WTC11 (cell line): ENCODE data around the gene DDI2. TPM values are rescaled to one million over a fixed set of nuclear protein-coding genes. Genes with fewer than 3 reads are reported as not detected.

ENCODE experiments used
- ATAC-seq: fragments of 200-7000 bp; cut with Tn5 transposase; 2 replicates; pipeline ENCODE4 v1.10.0; 2021; ENCODE audit warnings: mild to moderate bottlenecking, moderate library complexity
- CTCF ChIA-PET: fragments of 300-600 bp; sonication (Branson Sonifier 250); formaldehyde crosslinking; loops from one replicate; lab custom pipeline; 2021; ENCODE audit warnings: antibody characterized with exemption; lab: Charles Lee
- POLR2A ChIA-PET: fragments of 350-600 bp; sonication (Branson Sonifier 250); formaldehyde crosslinking; loops from one replicate; lab custom pipeline; 2021; ENCODE audit warnings: antibody characterized with exemption; lab: Charles Lee
- DNase-seq: peaks from one replicate; pipeline ENCODE4 v3.0.0; 2021; ENCODE audit warnings: low spot score
- H3K27ac Mint-ChIP-seq: 2 replicates; pipeline ENCODE4 v1.8.0; 2021; ENCODE audit warnings: mixed read lengths
- H3K27me3 Mint-ChIP-seq: 2 replicates; pipeline ENCODE4 v1.8.0; 2021; ENCODE audit warnings: low read depth, mild to moderate bottlenecking, moderate library complexity, mixed read lengths
- H3K36me3 Mint-ChIP-seq: 2 replicates; pipeline ENCODE4 v1.8.0; 2021; ENCODE audit warnings: mixed read lengths
- H3K4me1 Mint-ChIP-seq: 2 replicates; pipeline ENCODE4 v1.8.0; 2022; ENCODE audit warnings: mixed read lengths
- H3K4me3 Mint-ChIP-seq: 2 replicates; pipeline ENCODE4 v1.8.0; 2021; ENCODE audit warnings: mild to moderate bottlenecking, moderate library complexity, mixed read lengths
- H3K9me3 Mint-ChIP-seq: 2 replicates; pipeline ENCODE4 v1.8.0; 2021; ENCODE audit warnings: mixed read lengths
- HMGA2 ChIP-seq: fragments of 250-450 bp; sonication (Bioruptor Pico); IDR thresholded peaks from 2 replicates; pipeline ENCODE4 v1.4.0; 2021; ENCODE audit warnings: mild to moderate bottlenecking, moderate library complexity
- JUN ChIP-seq: sonication (generic); formaldehyde crosslinking; IDR thresholded peaks from 2 replicates; pipeline ENCODE4 v1.8.0; 2023; ENCODE audit warnings: mild to moderate bottlenecking, missing genetic modification reagents
- MXD4 ChIP-seq: fragments of 250-450 bp; sonication (Bioruptor Pico); IDR thresholded peaks from 2 replicates; pipeline ENCODE4 v1.8.0; 2021; ENCODE audit warnings: mild to moderate bottlenecking, moderate library complexity, borderline replicate concordance
- NFE2L1 ChIP-seq: sonication (generic); formaldehyde crosslinking; IDR thresholded peaks from 2 replicates; pipeline ENCODE4 v1.8.1; 2023; ENCODE audit warnings: missing genetic modification reagents
- PRRX2 ChIP-seq: fragments of 250-450 bp; sonication (Bioruptor Pico); IDR thresholded peaks from 2 replicates; pipeline ENCODE4 v1.8.0; 2021; ENCODE audit warnings: mild to moderate bottlenecking
- TCF7 ChIP-seq: sonication (generic); formaldehyde crosslinking; IDR thresholded peaks from 2 replicates; pipeline ENCODE4 v1.8.0; 2022; ENCODE audit warnings: mild to moderate bottlenecking, low read depth, missing genetic modification reagents, moderate library complexity
- ZNF121 ChIP-seq: sonication (generic); formaldehyde crosslinking; IDR thresholded peaks from 2 replicates; pipeline ENCODE4 v1.8.0; 2023; ENCODE audit warnings: missing genetic modification reagents
- ZNF232 ChIP-seq: sonication (generic); formaldehyde crosslinking; IDR thresholded peaks from 2 replicates; pipeline ENCODE4 v1.8.0; 2022; ENCODE audit warnings: mild to moderate bottlenecking, missing genetic modification reagents
- ZNF416 ChIP-seq: fragments of 250-450 bp; sonication (Bioruptor Pico); IDR thresholded peaks from 2 replicates; pipeline ENCODE4 v1.9.0; 2021; ENCODE audit warnings: mild to moderate bottlenecking, inconsistent platforms
- total RNA-seq: library from RNA; stranded (reverse); gene quantifications from 3 replicates; pipeline ENCODE4 v1.2.3, GENCODE V29; 2021
- TF ChIP-seq, protein P1 (sequence below): fragments of 250-450 bp; sonication (Bioruptor Pico); IDR thresholded peaks from 2 replicates; pipeline ENCODE4 v1.9.0; 2021; ENCODE audit warnings: mild to moderate bottlenecking, borderline replicate concordance
- TF ChIP-seq, protein P2 (sequence below): sonication (generic); formaldehyde crosslinking; IDR thresholded peaks from 2 replicates; pipeline ENCODE4 v1.8.1; 2022; ENCODE audit warnings: mild to moderate bottlenecking, moderate library complexity, missing genetic modification reagents
- TF ChIP-seq, protein P3 (sequence below): sonication (generic); formaldehyde crosslinking; IDR thresholded peaks from 2 replicates; pipeline ENCODE4 v1.8.0; 2022; ENCODE audit warnings: mild to moderate bottlenecking, missing genetic modification reagents
- TF ChIP-seq, protein P4 (sequence below): sonication (generic); formaldehyde crosslinking; IDR thresholded peaks from 2 replicates; pipeline ENCODE4 v1.8.0; 2023; ENCODE audit warnings: missing genetic modification reagents
- TF ChIP-seq, protein P5 (sequence below): sonication (generic); formaldehyde crosslinking; conservative IDR thresholded peaks from 2 replicates; pipeline ENCODE4 v1.8.1; 2022; ENCODE audit warnings: mild to moderate bottlenecking, missing genetic modification reagents
- TF ChIP-seq, protein P6 (sequence below): sonication (generic); formaldehyde crosslinking; IDR thresholded peaks from 2 replicates; pipeline ENCODE4 v1.8.0; 2023; ENCODE audit warnings: missing genetic modification reagents, mild to moderate bottlenecking, borderline replicate concordance

The DDI2 gene
- total RNA-seq, 1 experiment from 2014 or later, result 34.2 TPM

DNA sequence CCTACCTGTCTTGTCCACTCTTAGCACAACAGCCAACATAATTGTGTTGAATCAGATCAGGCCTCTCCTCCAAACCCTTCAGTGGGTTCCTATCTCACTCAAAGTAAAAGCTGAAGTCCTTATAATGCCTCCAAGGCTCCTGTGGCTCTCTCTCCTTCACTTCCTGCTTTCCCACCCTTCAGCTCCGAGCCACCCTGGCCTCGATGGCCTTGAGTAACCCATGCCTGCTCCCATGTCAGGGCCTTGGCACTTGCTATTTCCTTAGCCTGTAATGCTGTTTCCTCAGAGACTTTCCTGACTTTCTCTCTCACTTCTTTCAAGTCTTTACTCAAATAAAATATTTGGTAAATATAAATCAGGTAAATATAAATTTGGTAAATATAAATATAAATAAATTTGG lies 58.8 kb downstream of the DDI2 start:
- ATAC-seq, result no peak
- Mint-ChIP-seq H3K4me3 (no peak overlapping the region), H3K9me3 (peaks cover 13% of the 10 kb centered on the region), H3K36me3 (peaks cover 11% of the 10 kb centered on the region), H3K27me3 (0 out of 2 replicates have a peak, but pooled peaks cover 4% of the 10 kb centered on the region), H3K27ac (no peak overlapping the region), H3K4me1 (peaks cover 2% of the 10 kb centered on the region)
- no peak for DNase-seq
- peak; percentile 40; the same call in 1 of the 2 replicates for TF ChIP-seq HMGA2 (CRISPR knock-in tag)
- no peak for TF ChIP-seq ZNF416 (CRISPR knock-in tag)
- CTCF ChIA-PET, result interaction anchor here (0.8 kb wide), 1 partner anchor 66 kb away, joined by 3 read pairs; no protein-coding TSS in a partner anchor
- POLR2A ChIA-PET, result no interaction called here

DNA sequence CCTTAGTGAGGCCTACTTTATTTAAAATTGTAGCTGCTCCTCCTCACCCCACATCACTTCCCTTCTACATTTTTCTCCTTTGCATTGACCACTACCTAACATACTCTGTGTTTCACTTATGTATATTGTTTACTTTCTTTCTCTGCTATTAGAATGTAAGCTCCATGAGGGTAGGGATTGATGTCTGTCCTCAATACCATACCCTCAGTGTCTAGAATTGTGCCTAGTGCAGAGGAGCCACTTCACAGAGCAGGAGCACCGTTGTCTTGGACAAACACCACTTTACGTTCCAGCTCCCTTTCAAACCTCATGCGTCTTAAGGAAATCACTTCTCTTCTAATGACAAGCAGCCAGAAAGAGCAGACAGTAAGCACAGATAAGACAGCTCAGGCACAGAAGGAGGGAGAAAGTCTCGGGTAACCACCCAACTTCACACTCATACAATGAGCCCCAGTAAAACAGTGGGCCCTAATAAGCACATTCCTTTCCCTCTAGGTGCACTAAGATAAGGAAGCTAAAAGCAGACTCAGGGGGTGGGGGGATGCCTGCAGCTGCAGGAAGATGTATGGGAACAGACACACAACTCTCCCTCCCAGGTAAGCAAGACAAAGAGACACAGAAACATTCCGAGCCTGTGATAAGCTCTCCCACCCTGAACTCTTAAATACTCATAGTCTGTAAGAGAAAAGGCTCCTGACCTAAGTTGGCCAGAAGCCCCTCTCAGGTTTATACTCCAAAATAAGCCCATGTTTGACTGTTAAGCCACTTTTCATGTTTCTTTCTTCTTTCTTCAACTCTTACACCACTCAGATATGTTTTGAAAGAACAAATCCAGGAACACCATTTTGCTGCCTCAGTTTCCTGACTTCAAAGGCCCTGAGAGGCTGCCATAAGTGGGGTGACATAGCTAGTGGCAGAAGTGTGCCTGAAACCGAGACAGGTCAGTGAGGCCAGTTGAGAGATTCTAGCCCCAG lies 59.7 kb downstream of the DDI2 start:
- H3K4me3 Mint-ChIP-seq, result no peak overlapping the region
- CTCF ChIA-PET, result interaction anchor here (0.8 kb wide), 1 partner anchor 65 kb away, joined by 3 read pairs; no protein-coding TSS in a partner anchor
- peaks cover 11% of the 10 kb centered on the region for H3K36me3 Mint-ChIP-seq
- H3K27ac Mint-ChIP-seq, result no peak overlapping the region
- peaks cover 13% of the 10 kb centered on the region for H3K9me3 Mint-ChIP-seq
- no peak for DNase-seq
- ATAC-seq, result no peak
- H3K27me3 Mint-ChIP-seq, result 0 out of 2 replicates have a peak, but pooled peaks cover 4% of the 10 kb centered on the region
- TF ChIP-seq, protein P1, sequence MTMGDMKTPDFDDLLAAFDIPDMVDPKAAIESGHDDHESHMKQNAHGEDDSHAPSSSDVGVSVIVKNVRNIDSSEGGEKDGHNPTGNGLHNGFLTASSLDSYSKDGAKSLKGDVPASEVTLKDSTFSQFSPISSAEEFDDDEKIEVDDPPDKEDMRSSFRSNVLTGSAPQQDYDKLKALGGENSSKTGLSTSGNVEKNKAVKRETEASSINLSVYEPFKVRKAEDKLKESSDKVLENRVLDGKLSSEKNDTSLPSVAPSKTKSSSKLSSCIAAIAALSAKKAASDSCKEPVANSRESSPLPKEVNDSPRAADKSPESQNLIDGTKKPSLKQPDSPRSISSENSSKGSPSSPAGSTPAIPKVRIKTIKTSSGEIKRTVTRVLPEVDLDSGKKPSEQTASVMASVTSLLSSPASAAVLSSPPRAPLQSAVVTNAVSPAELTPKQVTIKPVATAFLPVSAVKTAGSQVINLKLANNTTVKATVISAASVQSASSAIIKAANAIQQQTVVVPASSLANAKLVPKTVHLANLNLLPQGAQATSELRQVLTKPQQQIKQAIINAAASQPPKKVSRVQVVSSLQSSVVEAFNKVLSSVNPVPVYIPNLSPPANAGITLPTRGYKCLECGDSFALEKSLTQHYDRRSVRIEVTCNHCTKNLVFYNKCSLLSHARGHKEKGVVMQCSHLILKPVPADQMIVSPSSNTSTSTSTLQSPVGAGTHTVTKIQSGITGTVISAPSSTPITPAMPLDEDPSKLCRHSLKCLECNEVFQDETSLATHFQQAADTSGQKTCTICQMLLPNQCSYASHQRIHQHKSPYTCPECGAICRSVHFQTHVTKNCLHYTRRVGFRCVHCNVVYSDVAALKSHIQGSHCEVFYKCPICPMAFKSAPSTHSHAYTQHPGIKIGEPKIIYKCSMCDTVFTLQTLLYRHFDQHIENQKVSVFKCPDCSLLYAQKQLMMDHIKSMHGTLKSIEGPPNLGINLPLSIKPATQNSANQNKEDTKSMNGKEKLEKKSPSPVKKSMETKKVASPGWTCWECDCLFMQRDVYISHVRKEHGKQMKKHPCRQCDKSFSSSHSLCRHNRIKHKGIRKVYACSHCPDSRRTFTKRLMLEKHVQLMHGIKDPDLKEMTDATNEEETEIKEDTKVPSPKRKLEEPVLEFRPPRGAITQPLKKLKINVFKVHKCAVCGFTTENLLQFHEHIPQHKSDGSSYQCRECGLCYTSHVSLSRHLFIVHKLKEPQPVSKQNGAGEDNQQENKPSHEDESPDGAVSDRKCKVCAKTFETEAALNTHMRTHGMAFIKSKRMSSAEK, result no peak
- TF ChIP-seq, protein P2, sequence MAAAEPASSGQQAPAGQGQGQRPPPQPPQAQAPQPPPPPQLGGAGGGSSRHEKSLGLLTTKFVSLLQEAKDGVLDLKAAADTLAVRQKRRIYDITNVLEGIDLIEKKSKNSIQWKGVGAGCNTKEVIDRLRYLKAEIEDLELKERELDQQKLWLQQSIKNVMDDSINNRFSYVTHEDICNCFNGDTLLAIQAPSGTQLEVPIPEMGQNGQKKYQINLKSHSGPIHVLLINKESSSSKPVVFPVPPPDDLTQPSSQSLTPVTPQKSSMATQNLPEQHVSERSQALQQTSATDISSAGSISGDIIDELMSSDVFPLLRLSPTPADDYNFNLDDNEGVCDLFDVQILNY (CRISPR knock-in tag), result no peak
- TF ChIP-seq PRRX2 (CRISPR knock-in tag), result no peak
- TF ChIP-seq, protein P3, sequence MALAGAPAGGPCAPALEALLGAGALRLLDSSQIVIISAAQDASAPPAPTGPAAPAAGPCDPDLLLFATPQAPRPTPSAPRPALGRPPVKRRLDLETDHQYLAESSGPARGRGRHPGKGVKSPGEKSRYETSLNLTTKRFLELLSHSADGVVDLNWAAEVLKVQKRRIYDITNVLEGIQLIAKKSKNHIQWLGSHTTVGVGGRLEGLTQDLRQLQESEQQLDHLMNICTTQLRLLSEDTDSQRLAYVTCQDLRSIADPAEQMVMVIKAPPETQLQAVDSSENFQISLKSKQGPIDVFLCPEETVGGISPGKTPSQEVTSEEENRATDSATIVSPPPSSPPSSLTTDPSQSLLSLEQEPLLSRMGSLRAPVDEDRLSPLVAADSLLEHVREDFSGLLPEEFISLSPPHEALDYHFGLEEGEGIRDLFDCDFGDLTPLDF (CRISPR knock-in tag), result no peak
- TF ChIP-seq, protein P4, sequence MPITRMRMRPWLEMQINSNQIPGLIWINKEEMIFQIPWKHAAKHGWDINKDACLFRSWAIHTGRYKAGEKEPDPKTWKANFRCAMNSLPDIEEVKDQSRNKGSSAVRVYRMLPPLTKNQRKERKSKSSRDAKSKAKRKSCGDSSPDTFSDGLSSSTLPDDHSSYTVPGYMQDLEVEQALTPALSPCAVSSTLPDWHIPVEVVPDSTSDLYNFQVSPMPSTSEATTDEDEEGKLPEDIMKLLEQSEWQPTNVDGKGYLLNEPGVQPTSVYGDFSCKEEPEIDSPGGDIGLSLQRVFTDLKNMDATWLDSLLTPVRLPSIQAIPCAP (CRISPR knock-in tag), result no peak
- TF ChIP-seq NFE2L1 (CRISPR knock-in tag), result no peak
- no peak for TF ChIP-seq ZNF121 (CRISPR knock-in tag)
- TF ChIP-seq JUN (CRISPR knock-in tag), result no peak
- TF ChIP-seq, protein P5, sequence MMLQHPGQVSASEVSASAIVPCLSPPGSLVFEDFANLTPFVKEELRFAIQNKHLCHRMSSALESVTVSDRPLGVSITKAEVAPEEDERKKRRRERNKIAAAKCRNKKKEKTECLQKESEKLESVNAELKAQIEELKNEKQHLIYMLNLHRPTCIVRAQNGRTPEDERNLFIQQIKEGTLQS (CRISPR knock-in tag), result no peak
- TF ChIP-seq TCF7 (CRISPR knock-in tag), result no peak
- TF ChIP-seq ZNF232 (CRISPR knock-in tag), result no peak
- TF ChIP-seq, protein P6, sequence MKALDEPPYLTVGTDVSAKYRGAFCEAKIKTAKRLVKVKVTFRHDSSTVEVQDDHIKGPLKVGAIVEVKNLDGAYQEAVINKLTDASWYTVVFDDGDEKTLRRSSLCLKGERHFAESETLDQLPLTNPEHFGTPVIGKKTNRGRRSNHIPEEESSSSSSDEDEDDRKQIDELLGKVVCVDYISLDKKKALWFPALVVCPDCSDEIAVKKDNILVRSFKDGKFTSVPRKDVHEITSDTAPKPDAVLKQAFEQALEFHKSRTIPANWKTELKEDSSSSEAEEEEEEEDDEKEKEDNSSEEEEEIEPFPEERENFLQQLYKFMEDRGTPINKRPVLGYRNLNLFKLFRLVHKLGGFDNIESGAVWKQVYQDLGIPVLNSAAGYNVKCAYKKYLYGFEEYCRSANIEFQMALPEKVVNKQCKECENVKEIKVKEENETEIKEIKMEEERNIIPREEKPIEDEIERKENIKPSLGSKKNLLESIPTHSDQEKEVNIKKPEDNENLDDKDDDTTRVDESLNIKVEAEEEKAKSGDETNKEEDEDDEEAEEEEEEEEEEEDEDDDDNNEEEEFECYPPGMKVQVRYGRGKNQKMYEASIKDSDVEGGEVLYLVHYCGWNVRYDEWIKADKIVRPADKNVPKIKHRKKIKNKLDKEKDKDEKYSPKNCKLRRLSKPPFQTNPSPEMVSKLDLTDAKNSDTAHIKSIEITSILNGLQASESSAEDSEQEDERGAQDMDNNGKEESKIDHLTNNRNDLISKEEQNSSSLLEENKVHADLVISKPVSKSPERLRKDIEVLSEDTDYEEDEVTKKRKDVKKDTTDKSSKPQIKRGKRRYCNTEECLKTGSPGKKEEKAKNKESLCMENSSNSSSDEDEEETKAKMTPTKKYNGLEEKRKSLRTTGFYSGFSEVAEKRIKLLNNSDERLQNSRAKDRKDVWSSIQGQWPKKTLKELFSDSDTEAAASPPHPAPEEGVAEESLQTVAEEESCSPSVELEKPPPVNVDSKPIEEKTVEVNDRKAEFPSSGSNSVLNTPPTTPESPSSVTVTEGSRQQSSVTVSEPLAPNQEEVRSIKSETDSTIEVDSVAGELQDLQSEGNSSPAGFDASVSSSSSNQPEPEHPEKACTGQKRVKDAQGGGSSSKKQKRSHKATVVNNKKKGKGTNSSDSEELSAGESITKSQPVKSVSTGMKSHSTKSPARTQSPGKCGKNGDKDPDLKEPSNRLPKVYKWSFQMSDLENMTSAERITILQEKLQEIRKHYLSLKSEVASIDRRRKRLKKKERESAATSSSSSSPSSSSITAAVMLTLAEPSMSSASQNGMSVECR (CRISPR knock-in tag), result no peak
- no peak for TF ChIP-seq MXD4 (CRISPR knock-in tag)
- TF ChIP-seq, all 79 proteins: peak for 0
- POLR2A ChIA-PET, result no interaction called here
- H3K4me1 Mint-ChIP-seq, result peaks cover 7% of the 10 kb centered on the region
